Measurements from ENCODE around the gene SCAF8.

DNA sequence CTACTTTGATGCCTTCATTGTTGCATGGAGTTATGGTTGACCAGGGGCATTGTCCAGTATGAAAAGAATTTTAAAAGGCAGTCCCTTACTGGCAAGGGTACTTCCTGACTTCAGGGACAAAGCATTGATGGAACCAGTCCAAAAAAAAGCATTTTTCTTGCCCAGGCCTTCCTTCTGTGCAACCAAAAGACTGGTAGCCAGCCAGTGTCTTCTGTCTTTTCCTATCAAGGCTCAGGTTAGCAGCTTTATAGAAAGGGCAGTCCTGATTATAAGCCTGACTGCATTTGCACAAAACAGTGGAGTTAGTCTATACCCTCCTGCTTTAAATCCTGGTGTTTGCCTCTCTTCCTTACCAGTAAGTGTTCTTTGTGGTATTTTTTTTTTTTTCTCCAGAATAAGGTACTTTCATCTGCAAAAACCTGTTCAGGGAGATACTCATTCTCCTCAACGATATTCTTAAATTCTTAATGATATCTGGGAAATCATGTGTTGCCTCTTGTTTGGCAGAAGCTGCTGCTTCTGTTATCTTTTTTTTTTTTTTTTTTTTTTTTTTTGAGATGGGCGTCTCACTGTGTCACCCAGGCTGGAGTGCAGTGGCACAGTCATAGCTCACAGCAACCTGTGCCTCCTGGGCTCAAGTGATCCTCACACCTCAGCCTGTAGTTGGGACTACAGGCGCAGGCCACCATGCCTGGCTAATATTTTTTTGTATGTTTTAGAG, 33.9 kb downstream of the SCAF8 start:
- TF ChIP-seq POLR2A (IDR thresholded peaks at IDR 0.05) = no peak
- TF ChIP-seq, protein P1, sequence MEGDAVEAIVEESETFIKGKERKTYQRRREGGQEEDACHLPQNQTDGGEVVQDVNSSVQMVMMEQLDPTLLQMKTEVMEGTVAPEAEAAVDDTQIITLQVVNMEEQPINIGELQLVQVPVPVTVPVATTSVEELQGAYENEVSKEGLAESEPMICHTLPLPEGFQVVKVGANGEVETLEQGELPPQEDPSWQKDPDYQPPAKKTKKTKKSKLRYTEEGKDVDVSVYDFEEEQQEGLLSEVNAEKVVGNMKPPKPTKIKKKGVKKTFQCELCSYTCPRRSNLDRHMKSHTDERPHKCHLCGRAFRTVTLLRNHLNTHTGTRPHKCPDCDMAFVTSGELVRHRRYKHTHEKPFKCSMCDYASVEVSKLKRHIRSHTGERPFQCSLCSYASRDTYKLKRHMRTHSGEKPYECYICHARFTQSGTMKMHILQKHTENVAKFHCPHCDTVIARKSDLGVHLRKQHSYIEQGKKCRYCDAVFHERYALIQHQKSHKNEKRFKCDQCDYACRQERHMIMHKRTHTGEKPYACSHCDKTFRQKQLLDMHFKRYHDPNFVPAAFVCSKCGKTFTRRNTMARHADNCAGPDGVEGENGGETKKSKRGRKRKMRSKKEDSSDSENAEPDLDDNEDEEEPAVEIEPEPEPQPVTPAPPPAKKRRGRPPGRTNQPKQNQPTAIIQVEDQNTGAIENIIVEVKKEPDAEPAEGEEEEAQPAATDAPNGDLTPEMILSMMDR (IDR thresholded peaks at IDR 0.05) = no peak
